Astrocyte of the cerebellum (primary cell): ENCODE results near the gene DMBT1.
"Not testable (repeated sequence)": the region's sequence is repeated elsewhere in the genome, so short reads cannot be mapped to it uniquely, and the experiment has no call there.

Experiments used
- DNase-seq: peaks from one replicate; pipeline ENCODE4 v3.0.0-alpha.2; 2011; ENCODE audit warnings: low read depth
- H3K4me3 ChIP-seq: 2 replicates; pipeline ENCODE4 v1.5.1; 2011; ENCODE audit warnings: mild to moderate bottlenecking, low read depth, low read length, moderate library complexity
- in situ Hi-C: cut with HindIII; loops from 2 replicates; pipeline ENCODE4 v1.10.0; 2017; ENCODE audit warnings: low sequenced_read_pairs
- TF ChIP-seq, protein P1 (sequence below): IDR thresholded peaks from 2 replicates; pipeline ENCODE4 v1.5.1; 2012; ENCODE audit warnings: low read length, low read depth, moderate library complexity, mild to moderate bottlenecking; ENCODE audit errors: missing control alignments

DMBT1 gene

DNA sequence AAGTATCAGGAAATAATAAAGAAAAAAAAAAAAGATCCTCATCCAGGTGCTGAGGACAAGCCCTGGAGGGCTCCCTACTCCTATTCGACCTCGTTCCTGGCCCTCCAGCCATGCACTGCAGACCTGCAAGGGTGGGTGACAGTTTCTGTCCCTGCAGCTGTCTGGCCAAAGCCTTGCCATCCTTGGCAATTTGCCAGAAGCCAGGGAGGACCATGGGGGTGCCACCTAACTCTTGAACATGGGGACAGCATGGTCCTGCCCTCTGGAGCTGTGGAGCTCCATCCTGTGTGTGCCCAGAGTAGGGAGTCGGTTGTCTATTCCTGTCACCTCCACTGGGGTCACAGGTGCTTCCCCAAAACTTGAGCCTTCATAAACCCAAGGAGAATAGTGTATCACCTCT lies 27.8 kb downstream of the DMBT1 start:
- no peak for DNase-seq
- in situ Hi-C loops: no loop called here
- H3K4me3 ChIP-seq: no peak overlapping the region
- TF ChIP-seq, protein P1, sequence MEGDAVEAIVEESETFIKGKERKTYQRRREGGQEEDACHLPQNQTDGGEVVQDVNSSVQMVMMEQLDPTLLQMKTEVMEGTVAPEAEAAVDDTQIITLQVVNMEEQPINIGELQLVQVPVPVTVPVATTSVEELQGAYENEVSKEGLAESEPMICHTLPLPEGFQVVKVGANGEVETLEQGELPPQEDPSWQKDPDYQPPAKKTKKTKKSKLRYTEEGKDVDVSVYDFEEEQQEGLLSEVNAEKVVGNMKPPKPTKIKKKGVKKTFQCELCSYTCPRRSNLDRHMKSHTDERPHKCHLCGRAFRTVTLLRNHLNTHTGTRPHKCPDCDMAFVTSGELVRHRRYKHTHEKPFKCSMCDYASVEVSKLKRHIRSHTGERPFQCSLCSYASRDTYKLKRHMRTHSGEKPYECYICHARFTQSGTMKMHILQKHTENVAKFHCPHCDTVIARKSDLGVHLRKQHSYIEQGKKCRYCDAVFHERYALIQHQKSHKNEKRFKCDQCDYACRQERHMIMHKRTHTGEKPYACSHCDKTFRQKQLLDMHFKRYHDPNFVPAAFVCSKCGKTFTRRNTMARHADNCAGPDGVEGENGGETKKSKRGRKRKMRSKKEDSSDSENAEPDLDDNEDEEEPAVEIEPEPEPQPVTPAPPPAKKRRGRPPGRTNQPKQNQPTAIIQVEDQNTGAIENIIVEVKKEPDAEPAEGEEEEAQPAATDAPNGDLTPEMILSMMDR: no peak

GRCh38 chr10:122590153-122590552 lies 29.6 kb downstream of the DMBT1 start:
- DNase-seq: no peak
- TF ChIP-seq, protein P1: no peak
- no peak overlapping the region for H3K4me3 ChIP-seq
- in situ Hi-C loops: no loop called here

- TF ChIP-seq, protein P1: no peak
- DNase-seq: no peak
- in situ Hi-C loops: no loop called here
- H3K4me3 ChIP-seq: no peak overlapping the region
Measured at GRCh38 chr10:122591736-122592135, 31.2 kb downstream of the DMBT1 start.

GRCh38 chr10:122592161-122592560 lies 31.6 kb downstream of the DMBT1 start:
- H3K4me3 ChIP-seq: no peak overlapping the region
- TF ChIP-seq, protein P1: no peak
- no peak for DNase-seq
- in situ Hi-C loops: no loop called here

DNA sequence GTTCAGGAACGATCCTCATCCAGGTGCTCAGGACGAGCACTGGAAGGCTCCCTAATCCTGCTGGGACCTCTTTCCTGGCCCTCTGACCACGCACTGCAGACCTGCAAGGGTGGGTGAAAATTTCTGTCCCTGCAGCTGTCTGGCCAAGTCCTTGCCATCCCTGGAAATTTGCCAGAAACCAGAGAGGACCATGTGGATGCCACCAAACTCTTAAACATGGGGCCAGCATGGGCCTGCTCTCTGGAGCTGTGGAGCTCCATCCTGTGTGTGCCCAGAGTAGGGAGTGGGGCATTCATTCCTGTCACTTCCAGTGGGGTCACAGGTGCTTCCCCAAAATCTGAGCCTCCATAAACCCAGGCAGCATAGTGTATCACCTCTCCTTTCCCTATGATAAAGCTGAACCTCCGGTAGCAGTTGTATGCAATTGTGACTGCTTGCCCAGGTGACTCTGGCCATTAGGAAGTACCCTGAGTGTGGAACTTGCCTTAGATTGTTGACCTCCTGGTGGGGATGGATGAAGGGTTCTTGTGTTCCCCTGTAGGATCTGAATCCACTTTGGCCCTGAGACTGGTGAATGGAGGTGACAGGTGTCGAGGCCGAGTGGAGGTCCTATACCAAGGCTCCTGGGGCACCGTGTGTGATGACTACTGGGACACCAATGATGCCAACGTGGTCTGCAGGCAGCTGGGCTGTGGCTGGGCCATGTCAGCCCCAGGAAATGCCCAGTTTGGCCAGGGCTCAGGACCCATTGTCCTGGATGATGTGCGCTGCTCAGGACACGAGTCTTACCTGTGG lies 57.1 kb downstream of the DMBT1 start:
- H3K4me3 ChIP-seq: no peak overlapping the region
- DNase-seq: no peak
- in situ Hi-C loops: no loop called here
- TF ChIP-seq, protein P1: no peak

DNA sequence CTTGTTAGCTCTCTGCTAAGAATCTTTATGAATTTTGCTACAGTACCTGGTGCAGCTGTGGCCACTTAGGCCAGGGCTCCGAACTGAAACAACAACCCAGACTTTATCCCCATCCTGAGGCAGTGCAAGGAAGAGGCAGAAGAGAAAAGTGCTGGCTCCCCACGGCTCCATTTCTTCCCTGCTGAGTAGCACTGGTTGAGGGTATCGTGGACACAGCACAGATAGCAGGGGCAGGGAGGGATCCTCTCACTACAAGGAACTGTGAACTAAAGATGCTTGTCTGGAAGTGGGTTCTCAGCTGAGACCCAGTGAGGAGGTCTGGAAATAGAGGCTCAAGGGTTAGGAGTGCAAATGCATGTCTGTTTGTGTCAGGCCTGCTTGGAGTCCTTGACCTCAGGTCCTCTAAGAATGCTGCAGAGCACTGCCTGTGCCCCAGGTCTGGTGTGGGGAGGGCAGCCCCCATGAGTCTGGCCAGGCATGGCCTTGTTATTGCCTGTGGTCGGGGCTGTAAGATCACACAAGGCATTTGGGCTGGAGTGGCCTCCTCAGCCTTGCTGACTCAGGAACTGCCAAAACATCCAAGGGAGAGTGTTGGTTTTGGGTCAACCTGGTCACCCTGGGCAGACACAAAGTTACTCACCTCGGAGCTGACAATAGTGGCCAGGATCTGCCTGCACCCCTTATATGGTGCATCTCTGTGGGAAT lies 58.1 kb downstream of the DMBT1 start:
- H3K4me3 ChIP-seq: no peak overlapping the region
- DNase-seq: no peak
- in situ Hi-C loops: no loop called here
- TF ChIP-seq, protein P1: no peak

DNA sequence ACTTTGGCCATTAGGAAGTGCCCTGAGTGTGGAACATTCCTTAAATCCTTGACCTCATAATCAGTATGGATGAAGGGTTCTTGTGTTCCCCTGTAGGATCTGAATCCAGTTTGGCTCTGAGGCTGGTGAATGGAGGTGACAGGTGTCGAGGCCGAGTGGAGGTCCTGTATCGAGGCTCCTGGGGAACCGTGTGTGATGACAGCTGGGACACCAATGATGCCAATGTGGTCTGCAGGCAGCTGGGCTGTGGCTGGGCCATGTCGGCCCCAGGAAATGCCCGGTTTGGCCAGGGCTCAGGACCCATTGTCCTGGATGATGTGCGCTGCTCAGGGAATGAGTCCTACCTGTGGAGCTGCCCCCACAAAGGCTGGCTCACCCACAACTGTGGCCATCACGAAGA lies 60.4 kb downstream of the DMBT1 start:
- in situ Hi-C loops, H3K4me3 ChIP-seq, DNase-seq: not testable (repeated sequence)
